Activated gamma-delta T cell (primary cell): ENCODE results near the gene MEF2C.

Experiments used
- DNase-seq: peaks from one replicate; lab custom pipeline; 2025; lab: John Stamatoyannopoulos, UW

Gene MEF2C

DNA sequence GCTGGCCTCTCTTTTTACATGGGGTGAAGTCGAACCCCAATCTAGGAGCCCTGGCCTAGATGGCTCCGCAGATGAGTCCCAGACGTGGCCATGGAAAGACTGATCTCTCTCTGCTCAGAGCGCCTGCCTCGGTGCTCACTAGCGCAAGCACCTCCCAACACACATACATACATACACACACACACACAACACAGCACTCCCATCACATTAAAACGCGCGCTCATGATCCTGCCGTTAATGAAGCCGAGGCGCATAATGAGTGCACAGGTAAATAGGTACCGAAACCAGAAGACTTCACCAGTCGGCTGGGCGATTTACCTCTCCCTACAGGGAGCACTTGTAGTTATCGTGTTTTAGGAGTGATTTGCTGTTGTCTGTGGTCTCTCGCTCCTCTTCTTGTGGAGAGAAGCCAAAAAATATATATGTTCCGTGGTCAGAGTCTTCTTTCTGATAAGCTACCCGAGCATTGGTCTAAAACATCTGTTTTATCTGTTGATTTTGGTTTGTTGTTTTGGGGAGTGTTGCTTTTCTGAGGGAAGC is 207.7 kb downstream of the MEF2C start:
- DNase-seq: no peak

DNA sequence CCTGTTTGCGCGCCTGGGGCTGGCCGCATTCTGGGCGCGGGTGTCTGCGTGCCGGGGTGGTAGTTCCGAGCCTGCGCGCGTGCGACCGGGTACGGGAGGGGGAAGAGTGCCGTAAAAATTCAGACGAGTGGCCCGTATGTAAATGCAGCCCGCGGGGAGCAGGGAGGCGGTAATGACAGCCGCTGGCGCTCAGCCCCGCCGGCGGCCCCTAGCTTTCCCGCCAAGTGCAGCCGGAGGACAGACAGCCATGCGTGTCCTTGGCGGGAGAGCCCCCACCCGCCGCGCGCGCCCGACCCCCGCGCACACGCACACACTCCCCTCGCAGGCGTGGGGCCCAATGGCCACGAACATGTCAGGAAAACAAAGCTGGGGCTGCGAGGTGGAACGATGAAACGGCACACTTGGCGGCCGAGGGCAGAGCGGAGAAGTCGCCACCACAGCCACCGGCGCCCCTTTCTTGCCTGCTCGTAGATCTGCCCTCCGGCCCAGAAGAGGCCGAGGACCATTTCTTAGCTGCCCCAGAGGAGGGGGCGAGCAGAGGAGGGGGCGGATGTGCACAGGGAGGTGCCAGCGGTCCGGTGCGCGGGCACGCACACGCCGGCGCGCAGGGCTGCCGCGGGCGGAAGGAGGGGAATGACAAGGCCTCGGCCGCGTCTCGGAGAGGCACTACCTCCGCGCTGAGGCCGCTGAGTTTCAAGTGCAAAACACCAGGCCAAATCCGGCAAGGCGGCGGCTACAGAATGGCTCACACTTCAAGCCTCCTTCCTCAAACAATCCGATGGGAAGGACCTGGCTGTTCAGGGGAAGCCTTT is 208.4 kb downstream of the MEF2C start:
- DNase-seq: peak; percentile 8

DNA sequence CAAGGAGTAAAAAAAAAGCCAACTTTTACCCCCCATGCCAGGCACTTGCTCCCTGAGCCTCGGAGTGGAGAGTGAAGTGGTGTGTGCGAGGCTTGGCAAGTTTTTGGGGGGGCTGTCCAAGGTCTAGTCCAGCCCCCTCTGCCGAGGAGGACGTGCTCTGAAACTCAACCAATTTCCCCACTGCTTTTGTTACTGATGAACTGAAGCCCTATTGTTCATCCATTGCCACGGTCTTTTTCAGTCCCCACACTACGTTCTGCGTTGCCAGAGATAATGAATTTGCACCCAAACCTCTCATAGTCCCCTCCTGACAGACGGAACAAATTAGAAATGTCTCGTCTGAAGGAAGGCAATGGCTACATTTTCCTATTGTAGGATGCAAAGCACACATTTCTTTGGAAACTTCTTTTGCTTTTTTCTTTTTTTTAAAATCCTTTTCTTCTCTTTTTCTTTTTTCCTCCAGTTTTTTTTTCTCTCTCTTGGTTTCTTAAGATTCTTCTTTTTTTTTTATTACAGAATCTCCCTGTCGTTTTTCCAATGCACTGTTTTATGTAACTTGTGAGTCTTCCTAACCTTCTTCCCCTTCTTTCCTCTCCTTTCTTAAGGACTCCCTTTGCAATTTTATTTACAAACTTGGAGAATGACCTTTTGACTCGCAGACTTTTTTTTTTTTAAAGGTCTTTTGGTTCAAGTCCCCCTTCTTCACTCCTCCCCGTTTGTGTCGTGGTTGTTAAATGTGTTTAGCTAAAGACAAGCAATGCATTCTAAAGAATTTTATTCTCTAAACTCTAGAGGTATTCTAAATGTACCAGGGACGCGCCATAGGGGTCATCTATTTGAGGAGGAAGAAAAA is 209.5 kb downstream of the MEF2C start:
- DNase-seq: no peak

DNA sequence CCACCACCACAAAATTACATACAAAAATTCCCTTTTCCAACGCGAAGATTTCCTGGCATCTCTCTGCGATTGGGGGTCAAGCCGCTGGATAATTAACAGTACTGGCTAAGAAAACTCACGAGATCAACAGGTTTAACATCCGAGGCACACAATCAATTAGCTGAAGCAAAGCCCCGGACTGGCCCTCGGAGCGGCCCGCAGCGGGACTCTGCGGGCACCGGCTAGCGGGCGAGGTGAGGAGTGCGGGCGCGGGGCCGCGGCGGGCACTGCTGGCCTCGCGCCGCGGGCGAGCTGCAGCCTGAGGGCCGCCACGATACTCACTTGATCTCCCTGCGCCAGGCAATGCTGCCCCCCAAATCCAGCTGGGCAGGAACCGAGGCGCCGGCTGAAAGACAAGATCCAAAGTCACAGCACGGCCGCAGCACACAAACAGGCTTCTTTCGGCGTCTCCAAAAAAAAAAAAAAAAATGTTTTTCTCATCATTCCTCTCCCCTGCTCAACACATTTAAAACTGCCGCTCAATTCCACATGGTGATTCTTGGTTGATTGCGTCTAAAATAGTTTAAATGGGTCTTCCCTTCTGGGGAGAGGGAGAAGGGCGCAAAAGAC is 210.2 kb downstream of the MEF2C start:
- DNase-seq: no peak

DNA sequence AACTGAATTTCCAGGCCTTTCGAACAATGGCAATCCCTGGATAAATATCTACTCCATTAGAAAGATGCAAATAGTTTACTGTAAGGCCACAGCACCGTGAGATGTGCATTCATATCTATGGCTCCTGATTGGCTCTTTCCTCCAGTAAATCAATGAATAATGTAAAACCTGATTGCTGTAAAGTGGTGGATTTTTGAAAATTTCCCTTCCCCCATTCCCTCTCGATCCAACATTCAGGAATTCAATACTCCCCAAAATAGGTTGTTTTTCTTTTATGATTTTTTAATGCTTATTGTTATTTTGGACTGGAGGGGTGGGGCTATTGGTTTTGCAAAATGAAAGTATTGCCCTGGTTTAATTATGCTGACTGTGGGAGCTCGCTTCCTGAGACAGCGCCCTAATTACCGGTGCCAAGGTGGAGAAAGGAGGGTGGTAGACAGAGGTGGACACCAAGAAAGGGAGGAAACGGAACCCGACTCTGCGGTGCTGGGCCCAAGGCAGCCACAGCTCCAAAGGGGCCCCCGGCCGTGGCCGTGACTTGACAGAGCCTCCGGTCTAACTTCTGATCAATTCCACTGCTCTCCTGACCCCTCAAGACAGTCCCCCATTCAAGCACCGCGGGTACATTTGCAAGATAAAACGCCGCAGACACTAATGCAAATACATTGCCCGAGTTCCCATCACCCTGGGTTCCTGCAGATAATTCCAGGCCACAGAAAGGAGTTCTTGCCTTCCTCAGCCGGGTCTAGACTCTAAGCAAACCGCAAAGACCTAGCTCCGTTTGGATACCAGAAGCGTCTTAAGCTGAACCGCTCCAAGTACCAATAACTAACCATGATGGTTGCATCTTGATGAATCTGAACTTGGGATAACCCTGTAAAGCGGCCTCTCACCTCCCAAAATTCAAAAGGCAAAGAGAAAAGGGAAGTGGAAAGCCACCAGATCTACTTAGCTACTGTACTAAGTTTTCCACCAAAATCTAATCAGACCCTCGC is 211.2 kb downstream of the MEF2C start:
- DNase-seq: no peak

DNA sequence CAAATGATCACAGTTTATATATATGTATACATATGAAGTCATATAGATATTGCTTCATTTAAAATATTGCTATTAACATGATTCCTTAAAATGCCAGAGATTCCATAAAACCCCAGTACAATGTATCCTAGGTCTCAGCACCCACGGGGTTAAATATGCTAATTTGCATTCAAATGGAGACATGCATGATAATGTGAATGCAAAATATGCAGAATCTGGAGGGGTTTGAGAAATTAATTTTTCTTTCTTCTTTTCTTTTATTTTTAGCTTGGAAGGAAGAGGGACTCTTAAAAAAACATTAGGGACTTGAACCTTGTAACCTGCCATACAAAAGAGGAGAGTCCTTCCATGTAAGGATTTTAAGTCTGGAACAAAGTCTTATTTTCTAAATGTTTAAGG is 211.9 kb downstream of the MEF2C start:
- no peak for DNase-seq

DNA sequence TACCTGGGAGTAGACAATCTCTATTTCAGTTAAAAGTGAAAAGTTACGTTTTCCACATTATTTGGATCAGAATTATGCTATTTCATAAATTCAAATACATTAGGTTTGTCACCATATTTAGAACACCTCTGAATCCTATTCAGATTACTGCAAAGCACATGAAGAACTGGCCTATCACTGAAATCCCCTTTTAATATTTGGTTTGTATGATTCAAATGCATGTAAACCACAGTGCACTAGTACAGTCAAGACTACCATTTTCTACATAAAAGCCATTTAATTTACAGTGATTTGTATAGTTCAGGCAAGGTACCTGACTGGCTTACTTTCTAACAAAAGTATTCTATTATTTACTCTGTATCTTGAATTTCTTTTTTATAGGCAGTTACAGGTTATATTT is 212.5 kb downstream of the MEF2C start:
- no peak for DNase-seq

DNA sequence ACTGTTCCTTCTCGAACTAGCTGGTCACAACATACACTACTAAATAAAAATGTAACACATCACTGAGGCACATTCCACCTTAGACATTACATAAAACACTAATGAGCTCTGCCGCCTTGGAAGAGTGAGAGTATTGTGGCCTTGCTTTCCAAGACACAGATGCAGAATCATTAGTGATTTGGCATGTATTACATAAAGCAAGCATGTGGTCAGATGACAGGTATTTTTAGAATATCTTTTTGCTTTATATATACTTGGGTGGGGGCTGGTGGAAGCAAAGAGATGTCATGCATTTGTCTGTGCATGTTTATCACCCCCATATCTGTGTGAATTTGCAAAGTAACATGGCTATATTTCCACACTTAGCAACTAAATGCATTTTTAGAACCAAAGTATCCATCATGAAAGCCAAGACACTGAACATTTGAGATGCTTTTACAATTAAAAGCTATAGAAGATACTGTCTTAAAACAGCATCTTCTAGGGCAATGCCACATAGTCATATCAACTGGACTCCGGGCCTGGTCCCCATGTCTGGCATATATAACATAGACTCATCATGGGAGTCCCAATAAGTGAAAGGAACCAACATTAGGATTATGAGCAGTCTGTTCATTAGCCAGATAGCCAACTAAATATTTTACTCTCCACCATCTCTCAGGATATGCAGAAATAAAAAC is 213.5 kb downstream of the MEF2C start:
- no peak for DNase-seq

DNA sequence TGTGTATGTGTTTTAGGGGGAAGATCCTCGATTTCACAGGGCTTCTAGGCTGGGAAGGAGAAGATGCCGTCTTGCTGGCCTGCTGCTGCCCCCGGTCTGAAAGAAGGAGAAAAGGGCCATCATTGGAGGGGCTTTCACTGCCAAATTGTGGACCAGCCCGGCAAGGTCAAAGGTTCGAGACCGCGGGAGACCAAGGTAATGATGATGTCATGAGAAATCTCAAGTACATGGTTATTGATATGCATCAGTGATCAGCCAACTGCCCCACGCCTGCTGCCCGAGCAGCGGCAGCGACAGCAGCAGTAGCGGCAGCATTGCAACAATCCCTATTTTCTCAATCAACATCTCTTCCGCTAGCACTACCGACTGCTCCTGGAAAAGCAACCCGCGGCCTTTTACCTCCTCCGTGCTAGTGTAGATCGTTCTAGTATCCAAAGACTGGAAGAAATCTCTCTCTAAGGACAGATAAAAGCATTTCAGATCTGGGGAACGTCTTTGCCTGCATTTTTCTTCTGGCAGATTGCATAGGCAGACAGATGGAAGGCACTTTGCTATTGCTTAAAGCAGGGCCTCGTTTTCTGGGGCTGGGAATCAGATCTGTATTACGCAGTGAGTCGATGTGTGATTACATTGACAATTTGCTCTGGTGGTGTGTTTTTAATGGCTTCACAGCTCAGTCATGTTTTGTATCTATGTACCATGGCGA is 215.3 kb downstream of the MEF2C start:
- no peak for DNase-seq
